Osteocyte (in vitro differentiated cells): ENCODE measurements around the gene CDKN2AIPNL. TPM values are rescaled to one million over a fixed set of nuclear protein-coding genes. Genes with fewer than 3 reads are reported as not detected.

Experiments used
- DNase-seq: peaks from one replicate; pipeline ENCODE4 v3.0.0; 2021; ENCODE audit warnings: mixed read lengths; ENCODE audit not compliant: unreplicated experiment; ENCODE audit errors: extremely low spot score
- H3K27ac Mint-ChIP-seq: one replicate; pipeline ENCODE4 v1.8.0; 2021; ENCODE audit warnings: mild to moderate bottlenecking, mixed read lengths; ENCODE audit not compliant: unreplicated experiment
- H3K27me3 Mint-ChIP-seq: one replicate; pipeline ENCODE4 v1.8.0; 2021; ENCODE audit warnings: mixed read lengths; ENCODE audit not compliant: unreplicated experiment
- H3K36me3 Mint-ChIP-seq: one replicate; pipeline ENCODE4 v1.8.0; 2021; ENCODE audit warnings: mixed read lengths; ENCODE audit not compliant: unreplicated experiment
- H3K4me1 Mint-ChIP-seq: one replicate; pipeline ENCODE4 v1.8.0; 2021; ENCODE audit warnings: mixed read lengths; ENCODE audit not compliant: unreplicated experiment
- H3K4me3 Mint-ChIP-seq: one replicate; pipeline ENCODE4 v1.8.0; 2021; ENCODE audit warnings: mild to moderate bottlenecking, moderate library complexity, mixed read lengths; ENCODE audit not compliant: unreplicated experiment
- H3K9me3 Mint-ChIP-seq: one replicate; pipeline ENCODE4 v1.8.0; 2021; ENCODE audit warnings: mixed read lengths; ENCODE audit not compliant: unreplicated experiment
- CTCF ChIP-seq: fragments of 200-600 bp; sonication (generic); IDR thresholded peaks from 2 replicates; pipeline ENCODE4 v1.5.0; 2021; ENCODE audit warnings: antibody characterized with exemption, mild to moderate bottlenecking, moderate library complexity
- total RNA-seq: library from RNA; stranded (reverse); gene quantifications from 2 replicates; pipeline ENCODE4 v1.2.1, GENCODE V29; 2021

Gene CDKN2AIPNL
- total RNA-seq, 1 donor from 2014 or later: 19.5 TPM

- Mint-ChIP-seq H3K27ac (no peak overlapping the region), H3K27me3 (peaks cover 45% of the 10 kb centered on the region), H3K36me3 (no peaks in the 10 kb centered on the region), H3K4me1 (peaks cover under 1% of the 10 kb centered on the region), H3K9me3 (no peaks in the 10 kb centered on the region), H3K4me3 (no peak overlapping the region)
- no peak for DNase-seq
- TF ChIP-seq CTCF: no peak
Measured at GRCh38 chr5:134432677-134433359, 21.1 kb upstream of the CDKN2AIPNL start.

- no peak for DNase-seq
- H3K27me3 Mint-ChIP-seq: peaks cover 51% of the 10 kb centered on the region
- H3K4me3 Mint-ChIP-seq: no peak overlapping the region
- no peaks in the 10 kb centered on the region for H3K9me3 Mint-ChIP-seq
- peaks cover 5% of the 10 kb centered on the region for H3K4me1 Mint-ChIP-seq
- no peaks in the 10 kb centered on the region for H3K36me3 Mint-ChIP-seq
- no peak for TF ChIP-seq CTCF
- H3K27ac Mint-ChIP-seq: no peak overlapping the region
Measured at GRCh38 chr5:134432174-134432573, 20.5 kb upstream of the CDKN2AIPNL start.

GRCh38 chr5:134430001-134430569, 18.4 kb upstream of the CDKN2AIPNL start:
- peaks cover 56% of the 10 kb centered on the region for H3K27me3 Mint-ChIP-seq
- no peaks in the 10 kb centered on the region for H3K9me3 Mint-ChIP-seq
- DNase-seq: no peak
- no peak overlapping the region for H3K27ac Mint-ChIP-seq
- H3K4me1 Mint-ChIP-seq: peaks cover 5% of the 10 kb centered on the region
- TF ChIP-seq CTCF: no peak
- H3K4me3 Mint-ChIP-seq: no peak overlapping the region
- no peaks in the 10 kb centered on the region for H3K36me3 Mint-ChIP-seq

- Mint-ChIP-seq H3K4me1 (peaks cover 5% of the 10 kb centered on the region), H3K9me3 (no peaks in the 10 kb centered on the region), H3K27ac (no peak overlapping the region), H3K4me3 (no peak overlapping the region), H3K36me3 (no peaks in the 10 kb centered on the region), H3K27me3 (peaks cover 45% of the 10 kb centered on the region)
- TF ChIP-seq CTCF: no peak
- DNase-seq: no peak
Measured at GRCh38 chr5:134427540-134428041, 15.9 kb upstream of the CDKN2AIPNL start.

GRCh38 chr5:134426361-134426760, 14.7 kb upstream of the CDKN2AIPNL start:
- Mint-ChIP-seq H3K36me3 (no peaks in the 10 kb centered on the region), H3K27me3 (peaks cover 37% of the 10 kb centered on the region), H3K4me3 (no peak overlapping the region), H3K9me3 (no peaks in the 10 kb centered on the region), H3K4me1 (peaks cover 5% of the 10 kb centered on the region), H3K27ac (no peak overlapping the region)
- no peak for DNase-seq
- no peak for TF ChIP-seq CTCF
